Keratinocyte (primary cell): Measurements from ENCODE around the gene CACNA1C. TPM values are rescaled to one million over a fixed set of nuclear protein-coding genes. Genes with fewer than 3 reads are reported as not detected.

Experiments
- DNase-seq: peaks from one replicate; pipeline ENCODE4 v3.0.0-alpha.2; 2011; ENCODE audit warnings: low read depth, missing footprints, low spot score
- FAIRE-seq: peaks from 2 replicates; lab custom pipeline; 2011; peaks lifted over from hg19 to GRCh38; lab: Jason Lieb, UNC
- H2AFZ ChIP-seq: 2 replicates; pipeline ENCODE4 v1.6.0; 2012; ENCODE audit warnings: low read length, control low read depth, inconsistent platforms; ENCODE audit not compliant: control insufficient read depth
- H3K27ac ChIP-seq: 2 replicates; pipeline ENCODE4 v1.5.1; 2011; ENCODE audit warnings: low read length; ENCODE audit not compliant: control insufficient read depth, insufficient read depth
- H3K27me3 ChIP-seq: 3 replicates; pipeline ENCODE4 v1.6.0; 2011; ENCODE audit warnings: low read length; ENCODE audit not compliant: control insufficient read depth, insufficient read depth; ENCODE audit errors: extremely low read depth
- H3K36me3 ChIP-seq, 2 experiments: 2 replicates in 1 of 2; 3 replicates in 1 of 2; pipeline ENCODE4 v1.5.1; 2011; ENCODE audit warnings: low read length in 2 of 2, mild to moderate bottlenecking in 1 of 2; ENCODE audit not compliant: control insufficient read depth in 2 of 2, insufficient read depth in 2 of 2; ENCODE audit errors: extremely low read depth in 1 of 2
- H3K4me1 ChIP-seq: 3 replicates; pipeline ENCODE4 v1.5.1; 2011; ENCODE audit warnings: low read length; ENCODE audit not compliant: control insufficient read depth, insufficient read depth; ENCODE audit errors: extremely low read depth
- H3K4me2 ChIP-seq: 3 replicates; pipeline ENCODE4 v1.6.0; 2011; ENCODE audit warnings: low read depth, low read length; ENCODE audit not compliant: control insufficient read depth, insufficient read depth; ENCODE audit errors: extremely low read depth
- H3K4me3 ChIP-seq, 3 experiments: fragments of 200-600 bp in 1 of 3; sonication (generic) in 1 of 3; 2 replicates in 2 of 3; 3 replicates in 1 of 3; pipeline ENCODE4 v1.5.1; 2011 to 2016; ENCODE audit warnings: low read length in 3 of 3, mild to moderate bottlenecking in 3 of 3, control low read depth in 2 of 3, inconsistent platforms in 1 of 3, low read depth in 1 of 3, mixed read lengths in 1 of 3, mixed run types in 1 of 3, moderate library complexity in 1 of 3; ENCODE audit not compliant: control insufficient read depth in 2 of 3, insufficient read depth in 2 of 3; ENCODE audit errors: extremely low read depth in 1 of 3
- H3K79me2 ChIP-seq: 2 replicates; pipeline ENCODE4 v1.6.0; 2012; ENCODE audit warnings: low read length; ENCODE audit not compliant: control insufficient read depth, insufficient read depth
- H3K9ac ChIP-seq: 3 replicates; pipeline ENCODE4 v1.6.0; 2011; ENCODE audit warnings: low read length; ENCODE audit not compliant: control insufficient read depth, insufficient read depth; ENCODE audit errors: extremely low read depth
- H3K9me1 ChIP-seq: 3 replicates; pipeline ENCODE4 v1.6.0; 2011; ENCODE audit warnings: low read length; ENCODE audit not compliant: control insufficient read depth, insufficient read depth; ENCODE audit errors: extremely low read depth
- H3K9me3 ChIP-seq: 2 replicates; pipeline ENCODE4 v1.5.1; 2012; ENCODE audit warnings: low read depth, low read length; ENCODE audit not compliant: control insufficient read depth
- H4K20me1 ChIP-seq: 3 replicates; pipeline ENCODE4 v1.6.0; 2011; ENCODE audit warnings: low read length; ENCODE audit not compliant: control insufficient read depth, insufficient read depth; ENCODE audit errors: extremely low read depth
- CTCF ChIP-seq, 3 experiments: IDR thresholded peaks in 1 of 3; conservative IDR thresholded peaks in 1 of 3; optimal IDR thresholded peaks in 1 of 3; 2 replicates in 2 of 3; 3 replicates in 1 of 3; pipeline versions ENCODE3 to v1.5.1; 2011; ENCODE audit warnings: low read length in 3 of 3, mild to moderate bottlenecking in 3 of 3, moderate library complexity in 2 of 3, control low read depth in 1 of 3, inconsistent platforms in 1 of 3; ENCODE audit not compliant: insufficient read depth in 2 of 3; ENCODE audit errors: extremely low read depth in 1 of 3
- EZH2 ChIP-seq: IDR thresholded peaks from one replicate; pipeline ENCODE4 v1.6.1; 2012; ENCODE audit warnings: inconsistent platforms, mild to moderate bottlenecking, low read length, moderate library complexity
- dilution Hi-C: fragments of 300-500 bp; cut with MboI; formaldehyde crosslinking; loops from one replicate; pipeline ENCODE4 v1.7.0; 2020; ENCODE audit warnings: low sequenced_read_pairs; ENCODE audit not compliant: extremely low pct_ligation_motif_present
- polyA plus RNA-seq, 5 experiments: library from polyadenylated mRNA; depleted of rRNA in 3 of 5; stranded (reverse) in 3 of 5; stranded (forward) in 1 of 5; unstranded in 1 of 5; fragments of >200 nt; gene quantifications; 1 replicate in 1 of 5; 2 replicates in 3 of 5; 3 replicates in 1 of 5; pipeline versions ENCODE4 v1.2.1 to v1.2.3, GENCODE V29; 2011 to 2012; ENCODE audit warnings: missing spikeins in 2 of 5, low read depth in 1 of 5, low replicate concordance in 1 of 5

Gene CACNA1C
- polyA plus RNA-seq, 1 donor (not counting 4 experiments of a cell fraction or from before 2014, with no cell fraction given), result not detected

- Histone ChIP-seq H3K27ac (no peak overlapping the region), H3K9me1 (no peaks in the 10 kb centered on the region), H3K79me2 (no peaks in the 10 kb centered on the region), H3K9ac (no peak overlapping the region), H4K20me1 (no peaks in the 10 kb centered on the region), H3K4me2 (no peak overlapping the region), H2AFZ (no peak overlapping the region), H3K4me3 (no peak overlapping the region), H3K36me3 (no peaks in the 10 kb centered on the region), H3K9me3 (no peaks in the 10 kb centered on the region), H3K27me3 (peaks cover 28% of the 10 kb centered on the region), H3K4me1 (no peaks in the 10 kb centered on the region)
- TF ChIP-seq CTCF (optimal IDR thresholded peaks at IDR 0.05 in 1 of 3, IDR thresholded peaks at IDR 0.05 in 1 of 3, conservative IDR thresholded peaks at IDR 0.05 in 1 of 3; ENCODE audit: extremely low read depth in 1 of 3, insufficient read depth in 2 of 3, low read length in 3 of 3), result no peak
- TF ChIP-seq EZH2, result no peak
- dilution Hi-C loops, result loop anchor here (25.0 kb wide), 1 partner anchor 248 kb away; no protein-coding TSS in a partner anchor
- DNase-seq, result no peak
- FAIRE-seq, result no peak
These were observed 232.7 kb downstream of the CACNA1C start for GRCh38 chr12:2285462-2285861.

- H3K4me3 ChIP-seq, result no peak overlapping the region
- no peak for TF ChIP-seq CTCF (optimal IDR thresholded peaks at IDR 0.05 in 1 of 3, IDR thresholded peaks at IDR 0.05 in 1 of 3, conservative IDR thresholded peaks at IDR 0.05 in 1 of 3; ENCODE audit: extremely low read depth in 1 of 3, insufficient read depth in 2 of 3, low read length in 3 of 3)
- TF ChIP-seq EZH2, result no peak
- DNase-seq (no peak), FAIRE-seq (no peak)
- H3K4me1 ChIP-seq, result no peaks in the 10 kb centered on the region
- dilution Hi-C loops, result loop anchor here (25.0 kb wide), 1 partner anchor 249 kb away; no protein-coding TSS in a partner anchor
- H3K9me3 ChIP-seq, result no peaks in the 10 kb centered on the region
- no peaks in the 10 kb centered on the region for H3K79me2 ChIP-seq
- H3K27me3 ChIP-seq, result peaks cover 28% of the 10 kb centered on the region
- H3K4me2 ChIP-seq, result no peak overlapping the region
- H3K36me3 ChIP-seq, result no peaks in the 10 kb centered on the region
- H3K9me1 ChIP-seq, result no peaks in the 10 kb centered on the region
- H3K9ac ChIP-seq, result no peak overlapping the region
- H3K27ac ChIP-seq, result no peak overlapping the region
- no peak overlapping the region for H2AFZ ChIP-seq
- no peaks in the 10 kb centered on the region for H4K20me1 ChIP-seq
These were observed 233.3 kb downstream of the CACNA1C start for GRCh38 chr12:2286047-2286446.
